Neutrophil (primary cell): ENCODE measurements around the gene NRXN3.

Experiments
- H3K27ac ChIP-seq: fragments of 200-600 bp; sonication (generic); 2 replicates; pipeline ENCODE4 v1.5.1; 2016; ENCODE audit warnings: mild to moderate bottlenecking, moderate library complexity
- H3K27me3 ChIP-seq: fragments of 200-600 bp; sonication (generic); 2 replicates; pipeline ENCODE4 v1.6.0; 2016; ENCODE audit warnings: mild to moderate bottlenecking
- H3K36me3 ChIP-seq: fragments of 200-600 bp; sonication (generic); 2 replicates; pipeline ENCODE4 v1.5.1; 2017
- H3K4me1 ChIP-seq, 2 experiments: fragments of 200-600 bp in 1 of 2; sonication (generic) in 1 of 2; 1 replicate in 1 of 2; 2 replicates in 1 of 2; pipeline versions ENCODE4 v1.5.1 to v1.6.1; 2013 to 2016; ENCODE audit warnings: low read depth in 1 of 2, low read length in 1 of 2, mild to moderate bottlenecking in 1 of 2, moderate library complexity in 1 of 2; ENCODE audit not compliant: control insufficient read depth in 1 of 2, insufficient read depth in 1 of 2
- H3K4me3 ChIP-seq, 2 experiments: fragments of 200-600 bp in 1 of 2; sonication (generic) in 1 of 2; 1 replicate in 1 of 2; 2 replicates in 1 of 2; pipeline ENCODE4 v1.5.1; 2013 to 2016; ENCODE audit warnings: low read depth in 1 of 2, low read length in 1 of 2, mild to moderate bottlenecking in 1 of 2, moderate library complexity in 1 of 2
- H3K9me3 ChIP-seq: fragments of 200-600 bp; sonication (generic); 2 replicates; pipeline ENCODE4 v1.5.1; 2016
- CTCF ChIP-seq: fragments of 200-600 bp; sonication (generic); IDR thresholded peaks from 2 replicates; pipeline ENCODE4 v1.5.1; 2016; ENCODE audit warnings: antibody characterized with exemption

The NRXN3 gene

GRCh38 chr14:78710963-78711362 lies 540.8 kb downstream of the NRXN3 start:
- Histone ChIP-seq H3K27ac (no peak overlapping the region), H3K9me3 (no peaks in the 10 kb centered on the region), H3K4me1 (no peaks in the 10 kb centered on the region), H3K36me3 (no peaks in the 10 kb centered on the region), H3K4me3 (no peak overlapping the region), H3K27me3 (no peaks in the 10 kb centered on the region)
- TF ChIP-seq CTCF, result no peak

- H3K27ac ChIP-seq, result no peak overlapping the region
- no peaks in the 10 kb centered on the region for H3K4me1 ChIP-seq
- no peaks in the 10 kb centered on the region for H3K27me3 ChIP-seq
- H3K4me3 ChIP-seq, result no peak overlapping the region
- no peaks in the 10 kb centered on the region for H3K36me3 ChIP-seq
- TF ChIP-seq CTCF, result no peak
- no peaks in the 10 kb centered on the region for H3K9me3 ChIP-seq
Measured at GRCh38 chr14:78713716-78714115, 543.5 kb downstream of the NRXN3 start.

DNA sequence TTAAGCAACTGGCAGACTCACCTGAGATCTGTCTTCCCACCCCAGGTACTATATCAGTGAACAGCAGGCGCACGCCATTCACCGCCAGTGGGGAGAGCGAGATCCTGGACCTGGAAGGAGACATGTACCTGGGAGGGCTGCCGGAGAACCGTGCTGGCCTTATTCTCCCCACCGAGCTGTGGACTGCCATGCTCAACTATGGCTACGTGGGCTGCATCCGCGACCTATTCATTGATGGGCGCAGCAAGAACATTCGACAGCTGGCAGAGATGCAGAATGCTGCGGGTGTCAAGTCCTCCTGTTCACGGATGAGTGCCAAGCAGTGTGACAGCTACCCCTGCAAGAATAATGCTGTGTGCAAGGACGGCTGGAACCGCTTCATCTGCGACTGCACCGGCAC lies 544.5 kb downstream of the NRXN3 start:
- Histone ChIP-seq H3K4me1 (no peaks in the 10 kb centered on the region), H3K4me3 (no peak overlapping the region), H3K27ac (no peak overlapping the region), H3K27me3 (no peaks in the 10 kb centered on the region), H3K9me3 (no peaks in the 10 kb centered on the region), H3K36me3 (no peaks in the 10 kb centered on the region)
- TF ChIP-seq CTCF, result no peak

DNA sequence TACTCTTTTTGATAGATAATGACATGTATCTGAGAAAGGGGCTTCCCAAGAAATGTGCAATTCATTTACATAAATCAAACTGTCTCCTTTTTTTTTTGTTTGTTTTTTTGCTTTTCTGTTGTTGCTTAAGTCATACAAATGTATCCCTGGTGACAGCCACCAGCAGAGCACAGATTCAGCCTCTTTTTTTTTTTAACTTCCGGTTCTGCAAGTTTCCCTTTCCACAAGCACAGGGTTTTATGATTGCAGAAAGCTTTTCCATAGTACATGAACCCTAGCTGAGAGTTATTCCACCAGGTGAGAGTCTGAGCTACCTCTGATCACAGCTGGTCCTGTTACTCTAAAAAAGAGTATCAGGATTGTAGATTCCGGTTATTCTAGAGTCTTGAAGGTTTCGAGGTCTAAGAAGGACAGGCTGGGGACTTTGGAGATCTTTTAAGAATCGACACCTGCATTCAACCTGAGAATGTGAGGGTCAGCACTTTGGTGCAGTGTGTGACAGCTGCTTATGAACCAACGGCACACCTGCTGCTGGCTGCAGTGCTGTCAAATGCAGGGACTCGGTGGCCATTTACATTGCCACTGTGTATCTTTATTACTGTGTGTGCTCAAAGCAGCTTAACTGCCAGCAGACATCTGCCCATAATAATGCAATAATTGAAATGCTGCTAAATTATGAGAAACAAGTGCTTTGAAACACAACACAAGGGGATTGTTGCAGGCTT lies 551.7 kb downstream of the NRXN3 start:
- Histone ChIP-seq H3K4me1 (no peaks in the 10 kb centered on the region), H3K36me3 (no peaks in the 10 kb centered on the region), H3K27me3 (no peaks in the 10 kb centered on the region), H3K4me3 (no peak overlapping the region), H3K27ac (no peak overlapping the region), H3K9me3 (no peaks in the 10 kb centered on the region)
- no peak for TF ChIP-seq CTCF

- no peaks in the 10 kb centered on the region for H3K27me3 ChIP-seq
- no peak overlapping the region for H3K4me3 ChIP-seq
- H3K9me3 ChIP-seq, result no peaks in the 10 kb centered on the region
- H3K4me1 ChIP-seq, result no peaks in the 10 kb centered on the region
- H3K27ac ChIP-seq, result no peak overlapping the region
- no peaks in the 10 kb centered on the region for H3K36me3 ChIP-seq
- no peak for TF ChIP-seq CTCF
Measured at GRCh38 chr14:78725086-78725485, 554.9 kb downstream of the NRXN3 start.
